ENCODE data around the gene AFF1.

AFF1 gene

GRCh38 chr4:87019898-87020297 is 85.1 kb downstream of the AFF1 start:
- TF ChIP-seq, protein P1, sequence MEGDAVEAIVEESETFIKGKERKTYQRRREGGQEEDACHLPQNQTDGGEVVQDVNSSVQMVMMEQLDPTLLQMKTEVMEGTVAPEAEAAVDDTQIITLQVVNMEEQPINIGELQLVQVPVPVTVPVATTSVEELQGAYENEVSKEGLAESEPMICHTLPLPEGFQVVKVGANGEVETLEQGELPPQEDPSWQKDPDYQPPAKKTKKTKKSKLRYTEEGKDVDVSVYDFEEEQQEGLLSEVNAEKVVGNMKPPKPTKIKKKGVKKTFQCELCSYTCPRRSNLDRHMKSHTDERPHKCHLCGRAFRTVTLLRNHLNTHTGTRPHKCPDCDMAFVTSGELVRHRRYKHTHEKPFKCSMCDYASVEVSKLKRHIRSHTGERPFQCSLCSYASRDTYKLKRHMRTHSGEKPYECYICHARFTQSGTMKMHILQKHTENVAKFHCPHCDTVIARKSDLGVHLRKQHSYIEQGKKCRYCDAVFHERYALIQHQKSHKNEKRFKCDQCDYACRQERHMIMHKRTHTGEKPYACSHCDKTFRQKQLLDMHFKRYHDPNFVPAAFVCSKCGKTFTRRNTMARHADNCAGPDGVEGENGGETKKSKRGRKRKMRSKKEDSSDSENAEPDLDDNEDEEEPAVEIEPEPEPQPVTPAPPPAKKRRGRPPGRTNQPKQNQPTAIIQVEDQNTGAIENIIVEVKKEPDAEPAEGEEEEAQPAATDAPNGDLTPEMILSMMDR (IDR thresholded peaks at IDR 0.05): no peak
- Histone ChIP-seq H3K36me3 (no peaks in the 10 kb centered on the region), H3K4me3 (no peak overlapping the region), H3K4me1 (peaks cover 0 to 94% (median 50%) of the 10 kb centered on the region in 4 donors), H3K27me3 (no peaks in the 10 kb centered on the region), H3K9me3 (no peaks in the 10 kb centered on the region), H3K27ac (peak overlapping the region; percentile 49 to 52)
- DNase-seq: no peak
- intact Hi-C loops (cut with DNase I; ENCODE audit: low total_unique reads): no loop called here

- intact Hi-C loops (cut with DNase I; ENCODE audit: low total_unique reads): no loop called here
- Histone ChIP-seq H3K27ac (peak overlapping the region; percentile 36 to 55), H3K27me3 (no peaks in the 10 kb centered on the region), H3K4me3 (no peak overlapping the region), H3K36me3 (no peaks in the 10 kb centered on the region), H3K9me3 (no peaks in the 10 kb centered on the region), H3K4me1 (peaks cover 0 to 94% (median 57%) of the 10 kb centered on the region in 4 donors)
- TF ChIP-seq, protein P1 (IDR thresholded peaks at IDR 0.05): no peak
- no peak for DNase-seq
These were observed 89.4 kb downstream of the AFF1 start for GRCh38 chr4:87024201-87024600.

- no peak for DNase-seq
- Histone ChIP-seq H3K4me1 (peaks cover 0 to 94% (median 61%) of the 10 kb centered on the region in 4 donors), H3K36me3 (no peaks in the 10 kb centered on the region), H3K4me3 (no peak overlapping the region), H3K9me3 (no peaks in the 10 kb centered on the region), H3K27ac (peak overlapping the region; percentile 36 to 55), H3K27me3 (no peaks in the 10 kb centered on the region)
- TF ChIP-seq, protein P1 (IDR thresholded peaks at IDR 0.05): no peak
- intact Hi-C loops (cut with DNase I; ENCODE audit: low total_unique reads): no loop called here
These were observed 90.3 kb downstream of the AFF1 start for GRCh38 chr4:87025023-87025613.

DNA sequence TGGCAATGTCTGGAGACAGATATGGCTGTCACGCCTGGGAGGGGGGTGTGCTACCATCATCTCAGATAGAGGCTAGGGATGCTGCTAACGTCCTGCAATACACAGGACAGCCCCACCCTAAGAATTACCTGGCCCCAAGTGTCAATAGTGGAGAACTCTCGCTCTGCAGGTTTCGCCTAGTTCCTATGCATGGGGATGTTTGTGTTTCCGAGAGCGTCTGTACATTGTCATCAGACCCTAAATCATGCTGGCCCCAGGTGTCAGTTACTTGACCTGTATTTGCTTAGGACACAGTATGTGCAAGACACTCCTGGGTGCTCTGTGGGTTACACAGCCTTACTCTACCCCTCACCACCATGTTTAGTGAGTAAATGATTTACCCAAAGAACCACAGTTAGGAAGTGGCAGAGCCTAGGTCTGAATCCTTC is 90.8 kb downstream of the AFF1 start:
- intact Hi-C loops (cut with DNase I; ENCODE audit: low total_unique reads): no loop called here

DNA sequence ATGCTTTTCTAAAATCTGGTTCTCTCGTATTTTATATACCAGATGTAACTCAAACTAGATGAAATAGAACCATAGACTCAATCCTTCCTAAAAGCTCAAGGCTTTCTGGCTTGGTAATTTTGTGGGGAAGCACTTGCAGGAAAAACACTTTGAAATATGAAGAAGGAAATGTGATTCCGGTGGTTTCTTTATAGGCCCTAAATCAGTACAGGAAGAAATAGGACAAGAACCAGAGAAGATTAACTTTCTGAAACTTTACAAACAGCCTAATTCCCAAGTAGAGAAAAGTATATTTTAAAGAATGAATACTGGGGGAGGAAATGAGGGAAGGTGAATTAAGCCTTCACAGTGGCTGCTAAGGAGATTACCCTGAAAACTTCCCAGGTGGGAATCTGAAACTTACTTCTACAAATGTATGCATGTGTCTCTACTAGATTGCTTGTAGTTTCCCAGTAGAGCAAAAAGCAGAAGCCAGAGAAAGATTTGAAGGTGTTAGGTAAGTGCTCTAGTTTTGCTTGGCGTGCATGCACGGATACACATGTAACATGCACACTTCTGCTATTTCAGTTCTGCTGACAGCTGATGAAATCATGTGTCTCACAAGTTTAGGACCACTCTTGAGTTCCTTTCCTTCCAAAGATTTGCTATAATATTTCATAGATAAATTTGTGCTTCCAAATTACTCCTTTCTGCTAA is 92.1 kb downstream of the AFF1 start:
- intact Hi-C loops (cut with DNase I; ENCODE audit: low total_unique reads): no loop called here
- no peaks in the 10 kb centered on the region for H3K9me3 ChIP-seq
- peak overlapping the region; percentile 36 to 55 for H3K27ac ChIP-seq
- no peaks in the 10 kb centered on the region for H3K36me3 ChIP-seq
- no peaks in the 10 kb centered on the region for H3K27me3 ChIP-seq
- H3K4me3 ChIP-seq: no peak overlapping the region
- TF ChIP-seq, protein P1 (IDR thresholded peaks at IDR 0.05): no peak
- H3K4me1 ChIP-seq: peaks cover 0 to 95% (median 75%) of the 10 kb centered on the region in 4 donors
- no peak for DNase-seq

More for the DNA sequence above, 90.8 kb downstream of the AFF1 start:
- no peaks in the 10 kb centered on the region for H3K27me3 ChIP-seq
- DNase-seq: no peak
- H3K27ac ChIP-seq: peak overlapping the region; percentile 36 to 55
- no peaks in the 10 kb centered on the region for H3K36me3 ChIP-seq
- peaks cover 0 to 94% (median 65%) of the 10 kb centered on the region in 4 donors for H3K4me1 ChIP-seq
- H3K4me3 ChIP-seq: no peak overlapping the region
- H3K9me3 ChIP-seq: no peaks in the 10 kb centered on the region
- TF ChIP-seq, protein P1 (IDR thresholded peaks at IDR 0.05): no peak

Data from tibial artery (tissue), 4 donors.